HG03097 (cell line): Measurements from ENCODE around the gene HPRT1.
A peak's percentile ranks its signal among the peaks of the same experiment; 100 is the strongest.
"Not testable (repeated sequence)": the region's sequence is repeated elsewhere in the genome, so short reads cannot be mapped to it uniquely, and the experiment has no call there.

ENCODE experiments used
- ATAC-seq: cut with Tn5 transposase; IDR thresholded peaks from one replicate; pipeline ENCODE4 v1.9.1; 2021; ENCODE audit not compliant: unreplicated experiment, low FRiP score

HPRT1 gene

GRCh38 chrX:134460005-134460861 is at the start of gene HPRT1:
Gene HPRT1 (plus strand): TSS chrX:134460165. CDS start chrX:134460312, 147 bp downstream.
- ATAC-seq = peak; percentile 85

GRCh38 chrX:134416087-134416486 is 43.9 kb upstream of the HPRT1 start:
- ATAC-seq = no peak

- ATAC-seq = no peak
Measured at GRCh38 chrX:134418317-134419113, 41.5 kb upstream of the HPRT1 start.

GRCh38 chrX:134419784-134420183 is 40.2 kb upstream of the HPRT1 start:
- ATAC-seq = no peak

GRCh38 chrX:134423606-134424005 is 36.4 kb upstream of the HPRT1 start:
- no peak for ATAC-seq

GRCh38 chrX:134426281-134426680 is 33.7 kb upstream of the HPRT1 start:
- ATAC-seq = no peak

GRCh38 chrX:134431894-134432293 is 28.1 kb upstream of the HPRT1 start:
- no peak for ATAC-seq

- ATAC-seq = no peak
Measured at GRCh38 chrX:134435894-134436293, 24.1 kb upstream of the HPRT1 start.

- no peak for ATAC-seq
Measured at GRCh38 chrX:134443020-134443419, 16.9 kb upstream of the HPRT1 start.

- ATAC-seq = no peak
Measured at GRCh38 chrX:134443461-134443860, 16.5 kb upstream of the HPRT1 start.

- no peak for ATAC-seq
Measured at GRCh38 chrX:134444681-134445080, 15.3 kb upstream of the HPRT1 start.

GRCh38 chrX:134452596-134452995 is 7.4 kb upstream of the HPRT1 start:
- no peak for ATAC-seq

GRCh38 chrX:134453631-134454030 is 6.3 kb upstream of the HPRT1 start:
- ATAC-seq = no peak

GRCh38 chrX:134454506-134454905 is 5.5 kb upstream of the HPRT1 start:
- no peak for ATAC-seq

- ATAC-seq = no peak
Measured at GRCh38 chrX:134457708-134458107, 2.3 kb upstream of the HPRT1 start.

GRCh38 chrX:134459683-134460004 is 321 bp upstream of the HPRT1 start:
- no peak for ATAC-seq

- no peak for ATAC-seq
Measured at GRCh38 chrX:134460862-134461220, 876 bp downstream of the HPRT1 start.

GRCh38 chrX:134461437-134461836 is 1.5 kb downstream of the HPRT1 start:
- ATAC-seq = no peak

- ATAC-seq = no peak
Measured at GRCh38 chrX:134462927-134463326, 3.0 kb downstream of the HPRT1 start.

GRCh38 chrX:134464453-134464852 is 4.5 kb downstream of the HPRT1 start:
- not testable (repeated sequence) for ATAC-seq

GRCh38 chrX:134469486-134469885 is 9.5 kb downstream of the HPRT1 start:
- no peak for ATAC-seq

GRCh38 chrX:134470013-134470412 is 10.0 kb downstream of the HPRT1 start:
- ATAC-seq = no peak
